Omental fat pad (tissue), 4 donors: ENCODE results near the gene HERC5. TPM values are rescaled to one million over a fixed set of nuclear protein-coding genes. Genes with fewer than 3 reads are reported as not detected.
A peak's percentile ranks its signal among the peaks of the same experiment; 100 is the strongest.
"Not testable (repeated sequence)": the region's sequence is repeated elsewhere in the genome, so short reads cannot be mapped to it uniquely, and the experiment has no call there.

Experiments used
- ATAC-seq: fragments of 150-250 bp; one replicate; pipeline ENCODE4 v1.9.1; 2016; ENCODE audit warnings: mild to moderate bottlenecking, moderate library complexity; ENCODE audit not compliant: low FRiP score
- DNase-seq: peaks from one replicate; pipeline ENCODE4 v3.0.0-alpha.2; 2019; ENCODE audit warnings: low spot score
- CTCF ChIP-seq, 3 donors: fragments of 450-650 bp; IDR thresholded peaks; one replicate each; pipeline ENCODE4 v1.5.1; 2016 to 2017; ENCODE audit warnings: antibody characterized with exemption in 3 of 3, mild to moderate bottlenecking in 3 of 3, moderate library complexity in 2 of 3
- total RNA-seq, 4 donors: library from RNA; depleted of rRNA; stranded (reverse); fragments of >200 nt; gene quantifications; one replicate each; pipeline ENCODE4 v1.1.0, GENCODE V29; 2016

Gene HERC5
- total RNA-seq, 4 donors from 2014 or later, result 4.5 to 12.8 (median 5.7) TPM

GRCh38 chr4:88447371-88448095, 9.4 kb upstream of the HERC5 start:
- no peak for TF ChIP-seq CTCF (IDR thresholded peaks at IDR 0.05)
- DNase-seq (no peak), ATAC-seq (no peak)

GRCh38 chr4:88448211-88448765, 8.6 kb upstream of the HERC5 start:
- not testable (repeated sequence) for ATAC-seq, DNase-seq

GRCh38 chr4:88448889-88449288, 8.0 kb upstream of the HERC5 start:
- no peak for DNase-seq
- no peak for ATAC-seq
- TF ChIP-seq CTCF (IDR thresholded peaks at IDR 0.05), result no peak

- ATAC-seq (no peak), DNase-seq (no peak)
- TF ChIP-seq CTCF (IDR thresholded peaks at IDR 0.05), result no peak
Measured at GRCh38 chr4:88449290-88449689, 7.6 kb upstream of the HERC5 start.

GRCh38 chr4:88451205-88451604, 5.7 kb upstream of the HERC5 start:
- ATAC-seq, result no peak
- TF ChIP-seq CTCF (IDR thresholded peaks at IDR 0.05), result no peak
- DNase-seq, result no peak

GRCh38 chr4:88452912-88453311, 4.0 kb upstream of the HERC5 start:
- no peak for TF ChIP-seq CTCF (IDR thresholded peaks at IDR 0.05)
- DNase-seq (no peak), ATAC-seq (no peak)

GRCh38 chr4:88457307-88458103, 586 bp downstream of the HERC5 start:
- TF ChIP-seq CTCF (IDR thresholded peaks at IDR 0.05), result no peak
- ATAC-seq (peak; percentile 65), DNase-seq (no peak)
